Type B pancreatic cell (in vitro differentiated cells): Measurements from ENCODE around the gene PCBP3. TPM values are rescaled to one million over a fixed set of nuclear protein-coding genes. Genes with fewer than 3 reads are reported as not detected.

Source experiments
- DNase-seq: peaks from one replicate; pipeline ENCODE4 v3.0.0; 2021; ENCODE audit warnings: mixed read lengths; ENCODE audit not compliant: unreplicated experiment; ENCODE audit errors: extremely low spot score
- H3K27ac Mint-ChIP-seq: 2 replicates; pipeline ENCODE4 v1.8.0; 2021; ENCODE audit warnings: mild to moderate bottlenecking, mixed read lengths
- H3K27me3 Mint-ChIP-seq: 2 replicates; pipeline ENCODE4 v1.8.0; 2021; ENCODE audit warnings: mixed read lengths
- H3K36me3 Mint-ChIP-seq: 2 replicates; pipeline ENCODE4 v1.8.0; 2021; ENCODE audit warnings: mixed read lengths
- H3K4me1 Mint-ChIP-seq: one replicate; pipeline ENCODE4 v1.8.0; 2021; ENCODE audit warnings: mixed read lengths; ENCODE audit not compliant: unreplicated experiment
- H3K4me3 Mint-ChIP-seq: 2 replicates; pipeline ENCODE4 v1.8.0; 2021; ENCODE audit warnings: mild to moderate bottlenecking, mixed read lengths
- H3K9me3 Mint-ChIP-seq: 2 replicates; pipeline ENCODE4 v1.8.0; 2021; ENCODE audit warnings: mixed read lengths
- total RNA-seq: library from RNA; stranded (reverse); gene quantifications from 2 replicates; pipeline ENCODE4 v1.2.1, GENCODE V29; 2021; ENCODE audit warnings: low replicate concordance
- TF ChIP-seq, protein P1 (sequence below): fragments of 200-600 bp; sonication (generic); conservative IDR thresholded peaks from 2 replicates; pipeline ENCODE4 v1.5.0; 2021; ENCODE audit warnings: antibody characterized with exemption, mild to moderate bottlenecking

The PCBP3 gene
- total RNA-seq, 1 donor from 2014 or later, result 5.5 TPM

DNA sequence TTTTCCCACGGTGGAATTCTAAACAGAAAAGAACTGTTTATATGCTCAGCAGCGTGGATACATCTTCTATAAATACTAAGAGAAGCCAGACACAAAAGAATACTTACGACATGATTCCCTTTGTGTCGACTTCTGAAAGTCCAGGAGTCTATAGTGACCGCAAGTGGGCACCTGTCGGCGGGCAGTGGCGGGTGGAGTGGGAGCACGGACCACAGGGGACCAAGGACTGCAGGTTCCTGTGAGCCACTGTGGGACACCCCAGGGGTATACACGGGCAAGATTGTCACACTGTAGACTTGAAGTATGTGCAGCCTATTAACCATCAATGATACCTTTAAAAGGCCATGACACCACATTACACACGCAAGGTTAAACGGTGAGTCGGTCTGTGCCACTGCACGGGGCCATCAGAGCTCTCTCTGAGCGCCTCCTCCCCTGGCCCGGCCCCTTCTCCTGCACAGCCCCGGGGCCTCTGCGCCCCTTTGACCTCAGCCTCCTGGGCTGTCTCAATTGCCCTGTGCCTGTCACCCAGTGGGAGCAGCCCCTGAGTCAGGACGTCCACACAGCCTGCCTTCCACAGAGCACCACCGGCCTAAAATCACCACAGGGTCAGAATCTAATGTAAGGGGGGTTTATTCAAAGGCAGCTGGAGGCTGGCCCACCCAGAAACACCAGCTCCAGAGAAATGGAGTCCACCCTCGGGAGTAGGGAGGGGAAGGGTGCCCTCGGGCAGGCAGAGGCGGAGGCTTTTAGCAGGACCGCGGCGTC is 248.0 kb downstream of the PCBP3 start:
- H3K27ac Mint-ChIP-seq, result no peak overlapping the region
- H3K9me3 Mint-ChIP-seq, result no peaks in the 10 kb centered on the region
- peaks cover 32% of the 10 kb centered on the region for H3K27me3 Mint-ChIP-seq
- peaks cover 41% of the 10 kb centered on the region for H3K4me1 Mint-ChIP-seq
- H3K4me3 Mint-ChIP-seq, result peak overlapping the region; percentile 60
- no peaks in the 10 kb centered on the region for H3K36me3 Mint-ChIP-seq
- TF ChIP-seq, protein P1, sequence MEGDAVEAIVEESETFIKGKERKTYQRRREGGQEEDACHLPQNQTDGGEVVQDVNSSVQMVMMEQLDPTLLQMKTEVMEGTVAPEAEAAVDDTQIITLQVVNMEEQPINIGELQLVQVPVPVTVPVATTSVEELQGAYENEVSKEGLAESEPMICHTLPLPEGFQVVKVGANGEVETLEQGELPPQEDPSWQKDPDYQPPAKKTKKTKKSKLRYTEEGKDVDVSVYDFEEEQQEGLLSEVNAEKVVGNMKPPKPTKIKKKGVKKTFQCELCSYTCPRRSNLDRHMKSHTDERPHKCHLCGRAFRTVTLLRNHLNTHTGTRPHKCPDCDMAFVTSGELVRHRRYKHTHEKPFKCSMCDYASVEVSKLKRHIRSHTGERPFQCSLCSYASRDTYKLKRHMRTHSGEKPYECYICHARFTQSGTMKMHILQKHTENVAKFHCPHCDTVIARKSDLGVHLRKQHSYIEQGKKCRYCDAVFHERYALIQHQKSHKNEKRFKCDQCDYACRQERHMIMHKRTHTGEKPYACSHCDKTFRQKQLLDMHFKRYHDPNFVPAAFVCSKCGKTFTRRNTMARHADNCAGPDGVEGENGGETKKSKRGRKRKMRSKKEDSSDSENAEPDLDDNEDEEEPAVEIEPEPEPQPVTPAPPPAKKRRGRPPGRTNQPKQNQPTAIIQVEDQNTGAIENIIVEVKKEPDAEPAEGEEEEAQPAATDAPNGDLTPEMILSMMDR, result no peak
- no peak for DNase-seq

DNA sequence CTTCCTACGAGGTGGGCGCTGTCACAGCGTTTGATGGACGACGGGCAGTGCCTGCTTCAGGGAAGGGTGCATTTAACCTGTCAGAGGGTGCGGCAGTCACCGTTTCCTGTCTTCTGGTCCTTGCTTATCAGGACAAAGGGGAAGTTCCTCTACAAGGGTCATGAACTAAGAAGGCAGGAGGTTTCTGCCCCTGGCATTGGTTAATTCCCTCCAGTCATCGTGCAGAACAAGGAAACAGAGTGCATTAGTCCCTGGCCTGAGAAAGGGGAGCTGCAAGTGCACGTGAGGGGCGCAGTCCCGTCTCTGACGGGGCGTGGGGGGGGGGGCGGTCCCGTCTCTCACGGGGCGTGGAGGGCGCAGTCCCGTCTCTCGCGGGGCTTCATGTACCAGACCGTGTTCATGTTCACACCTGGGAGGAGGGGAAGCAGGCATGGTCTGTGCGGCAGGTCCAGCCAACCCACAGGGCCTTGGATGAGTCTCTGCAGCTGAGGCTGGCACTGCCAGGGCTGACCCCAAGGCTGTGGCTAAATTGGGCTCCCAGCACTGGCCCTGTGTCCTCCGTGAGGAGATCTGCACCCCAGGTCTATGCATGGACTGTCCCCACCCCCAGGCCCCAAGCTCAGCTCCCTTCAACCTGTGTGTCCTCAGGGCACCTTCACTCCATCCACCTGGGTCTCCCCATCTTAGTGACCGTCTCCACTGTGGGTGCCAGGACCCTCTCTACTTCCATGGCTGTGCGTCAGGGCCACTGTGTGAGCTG is 248.8 kb downstream of the PCBP3 start:
- H3K27me3 Mint-ChIP-seq, result peaks cover 32% of the 10 kb centered on the region
- peaks cover 41% of the 10 kb centered on the region for H3K4me1 Mint-ChIP-seq
- peak overlapping the region; percentile 66 for H3K27ac Mint-ChIP-seq
- TF ChIP-seq, protein P1, result no peak
- H3K4me3 Mint-ChIP-seq, result peak overlapping the region; percentile 60
- H3K36me3 Mint-ChIP-seq, result no peaks in the 10 kb centered on the region
- no peaks in the 10 kb centered on the region for H3K9me3 Mint-ChIP-seq
- DNase-seq, result no peak

DNA sequence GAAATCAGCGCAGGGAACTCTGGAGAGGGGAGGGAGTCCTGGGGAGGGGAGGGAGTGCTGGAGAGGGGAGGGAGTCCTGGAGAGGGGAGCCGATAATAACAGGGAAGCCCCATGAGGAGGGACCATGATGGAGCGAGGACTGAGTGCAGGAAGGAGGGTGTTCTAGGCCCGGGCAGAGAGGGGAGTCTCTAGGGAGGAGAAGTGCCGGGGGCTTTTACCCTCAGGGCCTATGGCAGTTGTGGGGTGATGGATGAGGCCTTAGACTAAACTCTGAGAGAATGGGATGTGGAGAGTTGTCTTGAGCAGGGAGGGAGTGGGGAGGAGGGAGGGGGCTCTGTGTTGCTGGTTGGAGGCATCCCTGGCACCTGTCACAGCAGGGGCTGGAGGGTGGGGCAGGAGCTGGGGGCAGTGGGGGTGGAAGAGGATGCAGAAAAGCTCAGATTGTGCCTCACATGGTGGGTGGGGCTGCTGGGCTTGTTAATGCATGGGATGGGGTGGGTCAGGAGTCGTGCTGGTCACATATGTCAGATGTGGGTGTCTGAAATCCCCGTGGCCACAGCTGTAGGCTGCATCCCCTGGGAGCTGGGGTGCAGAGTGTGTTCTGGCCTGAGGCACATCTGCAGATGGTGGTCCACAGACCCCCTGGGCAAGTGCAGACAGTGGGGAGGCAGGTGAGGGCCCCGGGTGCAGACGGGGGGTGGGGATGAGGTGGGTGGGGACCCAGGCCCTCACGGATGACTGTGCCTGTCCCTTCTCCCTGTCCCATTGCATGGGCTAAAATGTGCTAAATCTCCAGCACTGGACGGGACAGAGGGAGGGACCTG is 249.6 kb downstream of the PCBP3 start:
- Mint-ChIP-seq H3K4me1 (peaks cover 41% of the 10 kb centered on the region), H3K4me3 (no peak overlapping the region), H3K27ac (no peak overlapping the region), H3K9me3 (no peaks in the 10 kb centered on the region), H3K27me3 (peaks cover 32% of the 10 kb centered on the region), H3K36me3 (no peaks in the 10 kb centered on the region)
- TF ChIP-seq, protein P1, result no peak
- no peak for DNase-seq

DNA sequence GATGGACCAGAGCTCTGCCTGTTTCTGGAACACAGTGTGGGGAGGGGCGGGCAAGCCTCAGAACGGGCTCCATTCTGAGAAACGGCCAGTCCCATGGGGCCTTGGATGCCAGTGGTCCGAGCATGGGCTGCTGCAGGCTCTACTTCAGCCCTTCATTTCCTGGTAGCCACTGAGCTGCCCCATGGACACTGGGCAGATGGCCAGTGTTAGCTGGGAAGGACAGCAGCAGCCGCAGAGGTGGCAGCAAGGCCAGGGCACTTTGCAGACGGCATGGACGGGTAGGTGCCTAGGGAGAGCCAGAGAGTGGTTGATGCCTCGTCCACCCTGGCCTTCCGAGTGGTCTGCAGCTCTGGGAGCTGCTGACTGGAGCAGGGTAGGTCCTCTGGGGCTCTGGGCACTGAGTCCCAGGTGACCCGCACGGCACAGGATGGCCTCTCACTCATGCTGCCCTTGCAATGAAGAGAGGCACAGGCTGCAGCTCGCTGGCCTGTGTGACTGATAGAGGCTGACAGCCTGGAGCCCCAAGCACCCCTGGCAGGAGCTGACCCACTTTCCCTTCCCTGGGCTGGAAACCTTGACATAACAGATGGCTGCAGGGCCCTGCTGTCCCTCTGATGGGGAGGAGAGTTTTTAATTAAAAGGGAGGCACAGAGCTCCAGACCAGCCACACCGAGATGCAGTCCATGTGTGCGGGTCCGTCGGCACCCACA is 250.4 kb downstream of the PCBP3 start:
- no peak overlapping the region for H3K27ac Mint-ChIP-seq
- H3K9me3 Mint-ChIP-seq, result no peaks in the 10 kb centered on the region
- no peak overlapping the region for H3K4me3 Mint-ChIP-seq
- H3K36me3 Mint-ChIP-seq, result no peaks in the 10 kb centered on the region
- no peak for DNase-seq
- TF ChIP-seq, protein P1, result no peak
- H3K27me3 Mint-ChIP-seq, result peaks cover 28% of the 10 kb centered on the region
- H3K4me1 Mint-ChIP-seq, result peaks cover 36% of the 10 kb centered on the region

DNA sequence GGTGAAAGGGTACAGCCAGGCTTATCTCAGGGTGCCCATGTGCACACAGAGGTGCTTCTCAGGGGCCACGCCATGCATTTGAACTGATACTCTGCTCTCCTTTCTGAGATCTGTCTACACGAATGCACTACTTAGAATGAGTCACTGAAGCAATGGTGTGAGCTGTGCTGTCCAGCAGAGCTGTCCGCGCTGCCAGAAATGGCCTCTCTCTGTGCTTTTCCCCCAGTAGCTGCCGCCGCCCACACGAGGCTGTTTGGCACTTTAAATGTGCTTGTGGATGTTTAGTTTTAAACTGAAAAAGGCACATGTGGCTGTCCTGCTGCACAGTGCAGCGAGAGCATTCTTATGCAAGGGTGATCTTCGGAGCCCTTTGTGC is 250.9 kb downstream of the PCBP3 start:
- Mint-ChIP-seq H3K36me3 (no peaks in the 10 kb centered on the region), H3K4me1 (peaks cover 33% of the 10 kb centered on the region), H3K27ac (no peak overlapping the region), H3K9me3 (no peaks in the 10 kb centered on the region), H3K4me3 (no peak overlapping the region), H3K27me3 (peaks cover 25% of the 10 kb centered on the region)
- TF ChIP-seq, protein P1, result no peak
- no peak for DNase-seq
